H4 (cell line): Measurements from ENCODE around the gene CLDN11. TPM values are rescaled to one million over a fixed set of nuclear protein-coding genes. Genes with fewer than 3 reads are reported as not detected.
A peak's percentile ranks its signal among the peaks of the same experiment; 100 is the strongest.

Experiments
- DNase-seq: peaks from one replicate; pipeline ENCODE4 v3.0.0-alpha.2; 2015; ENCODE audit warnings: low spot score
- total RNA-seq: library from RNA; depleted of rRNA; stranded (reverse); fragments of >200 nt; shearing (Covaris generic); gene quantifications from 2 replicates; pipeline ENCODE4 v1.2.3, GENCODE V29; 2014; rRNA removed

Gene CLDN11
- 0.06 TPM in 1 of 2 replicates, not detected in the other for total RNA-seq

- no peak for DNase-seq
Observed at GRCh38 chr3:170418422-170419398, at the start of gene CLDN11. Gene CLDN11 (plus strand): TSS chr3:170418868. CDS start chr3:170419067, 199 bp downstream.

- no peak for DNase-seq
Observed at GRCh38 chr3:170368921-170369320, 49.7 kb upstream of the CLDN11 start.

- DNase-seq, result no peak
Observed at GRCh38 chr3:170372190-170372879, 46.3 kb upstream of the CLDN11 start.

GRCh38 chr3:170383567-170383966, 35.1 kb upstream of the CLDN11 start:
- DNase-seq, result no peak

GRCh38 chr3:170386468-170386867, 32.2 kb upstream of the CLDN11 start:
- no peak for DNase-seq

- DNase-seq, result no peak
Observed at GRCh38 chr3:170387950-170388349, 30.7 kb upstream of the CLDN11 start.

GRCh38 chr3:170391108-170391507, 27.6 kb upstream of the CLDN11 start:
- DNase-seq, result no peak

- DNase-seq, result no peak
Observed at GRCh38 chr3:170397685-170398084, 21.0 kb upstream of the CLDN11 start.

GRCh38 chr3:170405101-170405500, 13.6 kb upstream of the CLDN11 start:
- DNase-seq, result no peak

- no peak for DNase-seq
Observed at GRCh38 chr3:170410428-170411029, 8.1 kb upstream of the CLDN11 start.

GRCh38 chr3:170413291-170413690, 5.4 kb upstream of the CLDN11 start:
- DNase-seq, result no peak

GRCh38 chr3:170414202-170414663, 4.4 kb upstream of the CLDN11 start:
- DNase-seq, result peak; percentile 85

- no peak for DNase-seq
Observed at GRCh38 chr3:170417090-170417489, 1.6 kb upstream of the CLDN11 start.

GRCh38 chr3:170419557-170420087, 954 bp downstream of the CLDN11 start:
- no peak for DNase-seq

- no peak for DNase-seq
Observed at GRCh38 chr3:170420307-170420821, 1.7 kb downstream of the CLDN11 start.

GRCh38 chr3:170421111-170421641, 2.5 kb downstream of the CLDN11 start:
- no peak for DNase-seq

- no peak for DNase-seq
Observed at GRCh38 chr3:170421758-170422157, 3.1 kb downstream of the CLDN11 start.

- DNase-seq, result no peak
Observed at GRCh38 chr3:170423001-170423615, 4.4 kb downstream of the CLDN11 start.

- no peak for DNase-seq
Observed at GRCh38 chr3:170424879-170425278, 6.2 kb downstream of the CLDN11 start.

- DNase-seq, result no peak
Observed at GRCh38 chr3:170425491-170426239, 7.0 kb downstream of the CLDN11 start.
